Measurements from ENCODE around the gene RNF5.
A peak's percentile ranks its signal among the peaks of the same experiment; 100 is the strongest.

- TF ChIP-seq FOXA1 (IDR thresholded peaks at IDR 0.05; ENCODE audit: borderline replicate concordance): no peak
- TF ChIP-seq ZKSCAN1 (IDR thresholded peaks at IDR 0.05; ENCODE audit: low read depth, low read length): peak; percentile 90
These were observed 16.8 kb downstream of the RNF5 start for GRCh38 chr6:32194825-32195651.

Measured in K562 (cell line).